Heart left ventricle (tissue), 13 donors: ENCODE results near the gene FAM98B.

Source experiments
- POLR2A ChIP-seq, 2 donors: fragments of 450-650 bp; IDR thresholded peaks; one replicate each; pipeline ENCODE4 v1.6.1; 2017; ENCODE audit warnings: antibody characterized with exemption in 2 of 2, mild to moderate bottlenecking in 2 of 2, moderate library complexity in 2 of 2
- TF ChIP-seq, protein P1 (sequence below), 12 donors: fragments of 200-600 bp; sonication (generic) in 4 of 12; IDR thresholded peaks; one replicate each; pipeline versions ENCODE4 v1.5.0 to v1.8.0; 2018 to 2022; ENCODE audit warnings: antibody characterized with exemption in 12 of 12, mild to moderate bottlenecking in 5 of 12
- donor health status: ischemic (EF 13 %, LVEDD 7.1; RV severe dilation, severe dysfunction).
- donor health status: DM: no; HTN: yes; CAD: no.
- donor health status: DM: no; HTN: no; CAD: no.
- donor health status: ischemic (EF 25% LVEDD 6.9; RV normal size, moderate dysfunction).
- donor health status: ischemic (EF 25% LVEDD 5.7; RV mildly dilated, moderate dysfunction).
- donor health status: ischemic (EF 35%, LVEDD 5.7; RV mildly dilated, moderate dysfunction).
- donor health status: nonischemic (EF 11% LVEDD 7.7; RV severe dilation, severe dysfunction).
- donor health status: DM: yes; HTN: yes; CAD: no.
- donor health status: PGD.
- donor health status: ischemic (EF 29% LVEDD 5.4; RV normal size, mild dysfunction).
- donor health status: nonischemic (EF 23%, LVEDD 6.1; RV moderate dilation, normal function).

DNA sequence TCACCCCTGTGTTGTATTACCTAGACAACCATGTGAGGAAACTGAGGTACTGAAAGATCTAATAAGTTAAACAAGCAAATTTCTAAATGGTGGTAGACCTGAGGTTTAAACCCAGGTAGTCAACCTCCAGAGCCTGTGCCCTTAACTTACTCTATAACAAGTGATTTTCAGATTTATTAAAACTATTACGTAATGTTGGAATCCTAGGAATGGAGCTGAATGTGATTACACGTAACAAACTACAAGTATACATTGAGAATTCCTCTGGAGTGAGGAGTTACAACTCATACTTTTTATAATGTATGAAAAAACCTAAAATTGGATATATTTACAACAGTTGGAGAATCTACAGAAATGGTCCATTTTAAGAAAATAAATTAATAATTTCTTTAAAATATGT, 18.0 kb downstream of the FAM98B start:
- TF ChIP-seq, protein P1, sequence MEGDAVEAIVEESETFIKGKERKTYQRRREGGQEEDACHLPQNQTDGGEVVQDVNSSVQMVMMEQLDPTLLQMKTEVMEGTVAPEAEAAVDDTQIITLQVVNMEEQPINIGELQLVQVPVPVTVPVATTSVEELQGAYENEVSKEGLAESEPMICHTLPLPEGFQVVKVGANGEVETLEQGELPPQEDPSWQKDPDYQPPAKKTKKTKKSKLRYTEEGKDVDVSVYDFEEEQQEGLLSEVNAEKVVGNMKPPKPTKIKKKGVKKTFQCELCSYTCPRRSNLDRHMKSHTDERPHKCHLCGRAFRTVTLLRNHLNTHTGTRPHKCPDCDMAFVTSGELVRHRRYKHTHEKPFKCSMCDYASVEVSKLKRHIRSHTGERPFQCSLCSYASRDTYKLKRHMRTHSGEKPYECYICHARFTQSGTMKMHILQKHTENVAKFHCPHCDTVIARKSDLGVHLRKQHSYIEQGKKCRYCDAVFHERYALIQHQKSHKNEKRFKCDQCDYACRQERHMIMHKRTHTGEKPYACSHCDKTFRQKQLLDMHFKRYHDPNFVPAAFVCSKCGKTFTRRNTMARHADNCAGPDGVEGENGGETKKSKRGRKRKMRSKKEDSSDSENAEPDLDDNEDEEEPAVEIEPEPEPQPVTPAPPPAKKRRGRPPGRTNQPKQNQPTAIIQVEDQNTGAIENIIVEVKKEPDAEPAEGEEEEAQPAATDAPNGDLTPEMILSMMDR (IDR thresholded peaks at IDR 0.05): no peak
- no peak for TF ChIP-seq POLR2A (IDR thresholded peaks at IDR 0.05)
